Neural progenitor cell (in vitro differentiated cells): ENCODE data around the gene HBG1. TPM values are rescaled to one million over a fixed set of nuclear protein-coding genes. Genes with fewer than 3 reads are reported as not detected.
A peak's percentile ranks its signal among the peaks of the same experiment; 100 is the strongest.

ENCODE experiments used
- DNase-seq: peaks from one replicate; pipeline ENCODE4 v3.0.0-alpha.2; 2016; ENCODE audit warnings: low spot score
- H2AFZ ChIP-seq: fragments of 200-600 bp; sonication (generic); replicated peaks from 2 replicates; pipeline ENCODE4 v1.6.1; 2016; ENCODE audit warnings: antibody characterized with exemption
- H3F3A ChIP-seq: fragments of 200-600 bp; sonication (generic); 2 replicates; pipeline ENCODE4 v1.6.1; 2016; ENCODE audit warnings: antibody characterized with exemption, low read depth
- H3K27ac ChIP-seq: fragments of 200-600 bp; sonication (generic); 2 replicates; pipeline ENCODE4 v1.5.1; 2016; ENCODE audit warnings: mild to moderate bottlenecking
- H3K27me3 ChIP-seq: fragments of 200-600 bp; sonication (generic); 2 replicates; pipeline ENCODE4 v1.6.1; 2016; ENCODE audit warnings: mild to moderate bottlenecking, moderate library complexity
- H3K36me3 ChIP-seq: fragments of 200-600 bp; sonication (generic); 2 replicates; pipeline ENCODE4 v1.5.1; 2016
- H3K4me1 ChIP-seq: fragments of 200-600 bp; sonication (generic); 2 replicates; pipeline ENCODE4 v1.6.1; 2016; ENCODE audit warnings: mixed run types
- H3K4me2 ChIP-seq: fragments of 200-600 bp; sonication (generic); 2 replicates; pipeline ENCODE4 v1.6.1; 2016
- H3K4me3 ChIP-seq: fragments of 200-600 bp; sonication (generic); 2 replicates; pipeline ENCODE4 v1.5.1; 2016
- H3K79me2 ChIP-seq: fragments of 200-600 bp; sonication (generic); 2 replicates; pipeline ENCODE4 v1.6.1; 2016; ENCODE audit warnings: low read depth
- H3K9ac ChIP-seq: fragments of 200-600 bp; sonication (generic); 2 replicates; pipeline ENCODE4 v1.6.1; 2016
- H3K9me3 ChIP-seq: fragments of 200-600 bp; sonication (generic); 2 replicates; pipeline ENCODE4 v1.5.1; 2016; ENCODE audit warnings: low read depth
- H4K20me1 ChIP-seq: fragments of 200-600 bp; sonication (generic); 2 replicates; pipeline ENCODE4 v1.6.1; 2016; ENCODE audit warnings: low read depth
- H3K27ac Mint-ChIP-seq: 3 replicates; pipeline ENCODE4 v1.8.0; 2021; ENCODE audit warnings: mixed read lengths
- H3K27me3 Mint-ChIP-seq: 2 replicates; pipeline ENCODE4 v1.8.0; 2022; ENCODE audit warnings: low read depth, mild to moderate bottlenecking, inconsistent platforms, moderate library complexity, mixed read lengths; ENCODE audit not compliant: insufficient read depth
- H3K36me3 Mint-ChIP-seq: 3 replicates; pipeline ENCODE4 v1.8.0; 2021; ENCODE audit warnings: mixed read lengths
- H3K4me1 Mint-ChIP-seq: 3 replicates; pipeline ENCODE4 v1.8.0; 2021; ENCODE audit warnings: mixed read lengths
- H3K4me3 Mint-ChIP-seq: 3 replicates; pipeline ENCODE4 v1.8.0; 2021; ENCODE audit warnings: mild to moderate bottlenecking, moderate library complexity, mixed read lengths
- H3K9me3 Mint-ChIP-seq: 3 replicates; pipeline ENCODE4 v1.8.0; 2020; ENCODE audit warnings: mixed read lengths
- CTCF ChIP-seq: fragments of 200-600 bp; sonication (generic); IDR thresholded peaks from 2 replicates; pipeline ENCODE4 v1.5.1; 2017; ENCODE audit warnings: antibody characterized with exemption, mild to moderate bottlenecking
- EZH2 ChIP-seq: fragments of 200-600 bp; sonication (generic); IDR thresholded peaks from 2 replicates; pipeline ENCODE4 v1.6.1; 2017; ENCODE audit warnings: antibody characterized with exemption, mild to moderate bottlenecking, moderate library complexity
- EZH2phosphoT487 ChIP-seq: fragments of 200-600 bp; sonication (generic); IDR thresholded peaks from 2 replicates; pipeline ENCODE4 v1.6.1; 2017; ENCODE audit warnings: antibody characterized with exemption
- total RNA-seq: library from RNA; depleted of rRNA; stranded (reverse); fragments of >200 nt; gene quantifications from 2 replicates; pipeline ENCODE4 v1.2.3, GENCODE V29; 2015; ENCODE audit warnings: low replicate concordance

The HBG1 gene
- total RNA-seq, 1 donor from 2014 or later: not detected

DNA sequence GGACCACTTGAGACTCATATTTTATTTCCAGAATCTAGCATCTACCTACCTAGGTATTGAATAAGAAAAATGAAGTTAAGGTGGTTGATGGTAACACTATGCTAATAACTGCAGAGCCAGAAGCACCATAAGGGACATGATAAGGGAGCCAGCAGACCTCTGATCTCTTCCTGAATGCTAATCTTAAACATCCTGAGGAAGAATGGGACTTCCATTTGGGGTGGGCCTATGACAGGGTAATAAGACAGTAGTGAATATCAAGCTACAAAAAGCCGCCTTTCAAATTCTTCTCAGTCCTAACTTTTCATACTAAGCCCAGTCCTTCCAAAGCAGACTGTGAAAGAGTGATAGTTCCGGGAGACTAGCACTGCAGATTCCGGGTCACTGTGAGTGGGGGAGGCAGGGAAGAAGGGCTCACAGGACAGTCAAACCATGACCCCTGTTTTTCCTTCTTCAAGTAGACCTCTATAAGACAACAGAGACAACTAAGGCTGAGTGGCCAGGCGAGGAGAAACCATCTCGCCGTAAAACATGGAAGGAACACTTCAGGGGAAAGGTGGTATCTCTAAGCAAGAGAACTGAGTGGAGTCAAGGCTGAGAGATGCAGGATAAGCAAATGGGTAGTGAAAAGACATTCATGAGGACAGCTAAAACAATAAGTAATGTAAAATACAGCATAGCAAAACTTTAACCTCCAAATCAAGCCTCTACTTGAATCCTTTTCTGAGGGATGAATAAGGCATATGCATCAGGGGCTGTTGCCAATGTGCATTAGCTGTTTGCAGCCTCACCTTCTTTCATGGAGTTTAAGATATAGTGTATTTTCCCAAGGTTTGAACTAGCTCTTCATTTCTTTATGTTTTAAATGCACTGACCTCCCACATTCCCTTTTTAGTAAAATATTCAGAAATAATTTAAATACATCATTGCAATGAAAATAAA, 24.8 kb downstream of the HBG1 start:
- Histone ChIP-seq H3K79me2 (no peaks in the 10 kb centered on the region), H4K20me1 (no peaks in the 10 kb centered on the region), H3K27me3 (no peaks in the 10 kb centered on the region), H3K9me3 (no peaks in the 10 kb centered on the region), H3K4me2 (no peak overlapping the region), H2AFZ (no peak overlapping the region), H3K36me3 (no peaks in the 10 kb centered on the region), H3K4me3 (no peak overlapping the region), H3K27ac (no peak overlapping the region), H3F3A (no peaks in the 10 kb centered on the region), H3K9ac (no peak overlapping the region), H3K4me1 (no peaks in the 10 kb centered on the region)
- H3K36me3 Mint-ChIP-seq: no peaks in the 10 kb centered on the region
- H3K4me1 Mint-ChIP-seq: no peaks in the 10 kb centered on the region
- no peak overlapping the region for H3K27ac Mint-ChIP-seq
- no peak for DNase-seq
- peaks cover 3% of the 10 kb centered on the region for H3K27me3 Mint-ChIP-seq
- no peaks in the 10 kb centered on the region for H3K9me3 Mint-ChIP-seq
- TF ChIP-seq CTCF (no peak), EZH2 (no peak), EZH2phosphoT487 (no peak)
- H3K4me3 Mint-ChIP-seq: no peak overlapping the region

- Histone ChIP-seq H3K27me3 (no peaks in the 10 kb centered on the region), H4K20me1 (no peaks in the 10 kb centered on the region), H3F3A (no peaks in the 10 kb centered on the region), H3K4me3 (no peak overlapping the region), H3K36me3 (no peaks in the 10 kb centered on the region), H3K9ac (no peak overlapping the region), H3K4me2 (no peak overlapping the region), H3K27ac (no peak overlapping the region), H3K4me1 (no peaks in the 10 kb centered on the region), H2AFZ (no peak overlapping the region), H3K79me2 (no peaks in the 10 kb centered on the region), H3K9me3 (no peaks in the 10 kb centered on the region)
- DNase-seq: no peak
- Mint-ChIP-seq H3K27me3 (peaks cover 3% of the 10 kb centered on the region), H3K4me3 (no peak overlapping the region), H3K9me3 (no peaks in the 10 kb centered on the region), H3K36me3 (no peaks in the 10 kb centered on the region), H3K27ac (no peak overlapping the region), H3K4me1 (no peaks in the 10 kb centered on the region)
- no peak for TF ChIP-seq EZH2phosphoT487
Measured at GRCh38 chr11:5223686-5224085, 26.0 kb downstream of the HBG1 start.

- H3K4me3 ChIP-seq: no peak overlapping the region
- no peaks in the 10 kb centered on the region for H3K27me3 ChIP-seq
- H3K27ac ChIP-seq: no peak overlapping the region
- Mint-ChIP-seq H3K36me3 (no peaks in the 10 kb centered on the region), H3K27ac (no peak overlapping the region), H3K4me3 (no peak overlapping the region), H3K9me3 (no peaks in the 10 kb centered on the region), H3K4me1 (no peaks in the 10 kb centered on the region), H3K27me3 (peaks cover 3% of the 10 kb centered on the region)
- TF ChIP-seq EZH2phosphoT487 (no peak), EZH2 (no peak), CTCF (no peak)
- no peaks in the 10 kb centered on the region for H3K36me3 ChIP-seq
- H3K9ac ChIP-seq: no peak overlapping the region
- no peaks in the 10 kb centered on the region for H4K20me1 ChIP-seq
- DNase-seq: no peak
- H3K9me3 ChIP-seq: no peaks in the 10 kb centered on the region
- H3K4me1 ChIP-seq: no peaks in the 10 kb centered on the region
- no peak overlapping the region for H3K4me2 ChIP-seq
- no peaks in the 10 kb centered on the region for H3F3A ChIP-seq
- H2AFZ ChIP-seq: no peak overlapping the region
- H3K79me2 ChIP-seq: no peaks in the 10 kb centered on the region
Measured at GRCh38 chr11:5223146-5223545, 26.5 kb downstream of the HBG1 start.

GRCh38 chr11:5210376-5210885, 39.2 kb downstream of the HBG1 start:
- Histone ChIP-seq H3K9ac (no peak overlapping the region), H4K20me1 (no peaks in the 10 kb centered on the region), H2AFZ (no peak overlapping the region), H3K79me2 (no peaks in the 10 kb centered on the region), H3K27me3 (no peaks in the 10 kb centered on the region), H3K9me3 (no peaks in the 10 kb centered on the region), H3K27ac (no peak overlapping the region), H3F3A (peaks cover 5% of the 10 kb centered on the region), H3K4me1 (no peaks in the 10 kb centered on the region), H3K4me3 (no peak overlapping the region), H3K4me2 (no peak overlapping the region), H3K36me3 (no peaks in the 10 kb centered on the region)
- H3K9me3 Mint-ChIP-seq: no peaks in the 10 kb centered on the region
- no peaks in the 10 kb centered on the region for H3K27me3 Mint-ChIP-seq
- TF ChIP-seq CTCF: no peak
- TF ChIP-seq EZH2: no peak
- no peak overlapping the region for H3K27ac Mint-ChIP-seq
- DNase-seq: peak; percentile 63
- no peak overlapping the region for H3K4me3 Mint-ChIP-seq
- H3K4me1 Mint-ChIP-seq: no peaks in the 10 kb centered on the region
- no peaks in the 10 kb centered on the region for H3K36me3 Mint-ChIP-seq
